Measurements from ENCODE around the gene ATP10D.

- TF ChIP-seq, protein P1, sequence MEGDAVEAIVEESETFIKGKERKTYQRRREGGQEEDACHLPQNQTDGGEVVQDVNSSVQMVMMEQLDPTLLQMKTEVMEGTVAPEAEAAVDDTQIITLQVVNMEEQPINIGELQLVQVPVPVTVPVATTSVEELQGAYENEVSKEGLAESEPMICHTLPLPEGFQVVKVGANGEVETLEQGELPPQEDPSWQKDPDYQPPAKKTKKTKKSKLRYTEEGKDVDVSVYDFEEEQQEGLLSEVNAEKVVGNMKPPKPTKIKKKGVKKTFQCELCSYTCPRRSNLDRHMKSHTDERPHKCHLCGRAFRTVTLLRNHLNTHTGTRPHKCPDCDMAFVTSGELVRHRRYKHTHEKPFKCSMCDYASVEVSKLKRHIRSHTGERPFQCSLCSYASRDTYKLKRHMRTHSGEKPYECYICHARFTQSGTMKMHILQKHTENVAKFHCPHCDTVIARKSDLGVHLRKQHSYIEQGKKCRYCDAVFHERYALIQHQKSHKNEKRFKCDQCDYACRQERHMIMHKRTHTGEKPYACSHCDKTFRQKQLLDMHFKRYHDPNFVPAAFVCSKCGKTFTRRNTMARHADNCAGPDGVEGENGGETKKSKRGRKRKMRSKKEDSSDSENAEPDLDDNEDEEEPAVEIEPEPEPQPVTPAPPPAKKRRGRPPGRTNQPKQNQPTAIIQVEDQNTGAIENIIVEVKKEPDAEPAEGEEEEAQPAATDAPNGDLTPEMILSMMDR (IDR thresholded peaks at IDR 0.05) = no peak
- TF ChIP-seq EP300 (IDR thresholded peaks at IDR 0.05; ENCODE audit: borderline replicate concordance in 1 of 2, low read depth in 1 of 2, low read length in 1 of 2) (no peak), SIN3A (IDR thresholded peaks at IDR 0.05; ENCODE audit: borderline replicate concordance, low read depth, low read length) (no peak)
- TF ChIP-seq, protein P2, sequence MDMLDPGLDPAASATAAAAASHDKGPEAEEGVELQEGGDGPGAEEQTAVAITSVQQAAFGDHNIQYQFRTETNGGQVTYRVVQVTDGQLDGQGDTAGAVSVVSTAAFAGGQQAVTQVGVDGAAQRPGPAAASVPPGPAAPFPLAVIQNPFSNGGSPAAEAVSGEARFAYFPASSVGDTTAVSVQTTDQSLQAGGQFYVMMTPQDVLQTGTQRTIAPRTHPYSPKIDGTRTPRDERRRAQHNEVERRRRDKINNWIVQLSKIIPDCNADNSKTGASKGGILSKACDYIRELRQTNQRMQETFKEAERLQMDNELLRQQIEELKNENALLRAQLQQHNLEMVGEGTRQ (IDR thresholded peaks at IDR 0.05; ENCODE audit: borderline replicate concordance, low read depth, low read length) = no peak
Observed at GRCh38 chr4:47531241-47531953, 46.3 kb downstream of the ATP10D start.
